Immature natural killer cell (primary cell): Measurements from ENCODE around the gene AGRP. TPM values are rescaled to one million over a fixed set of nuclear protein-coding genes. Genes with fewer than 3 reads are reported as not detected.
"Not testable (repeated sequence)": the region's sequence is repeated elsewhere in the genome, so short reads cannot be mapped to it uniquely, and the experiment has no call there.

Experiments
- DNase-seq, 3 donors: peaks; one replicate each; pipeline ENCODE4 v3.0.0; 2022; ENCODE audit warnings: mixed read lengths in 1 of 3
- H3K27ac Mint-ChIP-seq, 6 donors: one replicate each; pipeline ENCODE4 v1.8.0; 2020; ENCODE audit warnings: mixed read lengths in 6 of 6, mild to moderate bottlenecking in 5 of 6, inconsistent platforms in 4 of 6, moderate library complexity in 3 of 6
- H3K27me3 Mint-ChIP-seq, 3 donors: one replicate each; pipeline ENCODE4 v1.8.0; 2020 to 2021; ENCODE audit warnings: low read depth in 3 of 3, mild to moderate bottlenecking in 3 of 3, mixed read lengths in 3 of 3, moderate library complexity in 3 of 3, inconsistent platforms in 1 of 3
- H3K36me3 Mint-ChIP-seq, 3 donors: one replicate each; pipeline ENCODE4 v1.8.0; 2020; ENCODE audit warnings: mixed read lengths in 3 of 3, inconsistent platforms in 2 of 3, mild to moderate bottlenecking in 2 of 3
- H3K4me1 Mint-ChIP-seq, 2 donors: one replicate each; pipeline ENCODE4 v1.8.0; 2020; ENCODE audit warnings: inconsistent platforms in 2 of 2, mild to moderate bottlenecking in 2 of 2, mixed read lengths in 2 of 2, moderate library complexity in 1 of 2
- H3K4me3 Mint-ChIP-seq, 5 donors: one replicate each; pipeline ENCODE4 v1.8.0; 2020; ENCODE audit warnings: mild to moderate bottlenecking in 5 of 5, mixed read lengths in 5 of 5, inconsistent platforms in 3 of 5, moderate library complexity in 3 of 5
- H3K9me3 Mint-ChIP-seq, 6 donors: one replicate each; pipeline ENCODE4 v1.8.0; 2020; ENCODE audit warnings: mild to moderate bottlenecking in 6 of 6, mixed read lengths in 6 of 6, inconsistent platforms in 4 of 6, moderate library complexity in 3 of 6
- polyA plus RNA-seq, 3 donors: library from polyadenylated mRNA; unstranded; fragments of 300-500 nt; fragmentation: Illumina TruSeq; gene quantifications; one replicate each; pipeline ENCODE4 v1.2.3, GENCODE V29; 2021

Gene AGRP
- polyA plus RNA-seq, 3 donors from 2014 or later = not detected

GRCh38 chr16:67517661-67518423 lies 34.5 kb upstream of the AGRP start:
- H3K9me3 Mint-ChIP-seq = no peaks in the 10 kb centered on the region
- H3K36me3 Mint-ChIP-seq = no peaks in the 10 kb centered on the region
- no peak for DNase-seq
- H3K27me3 Mint-ChIP-seq = peaks cover 4 to 9% (median 8%) of the 10 kb centered on the region in 3 donors
- peaks cover 32 to 39% of the 10 kb centered on the region in 2 donors for H3K4me1 Mint-ChIP-seq
- H3K4me3 Mint-ChIP-seq = no peak overlapping the region
- H3K27ac Mint-ChIP-seq = peak overlapping the region in 2 of 6 donors; percentile 45 to 49

GRCh38 chr16:67517155-67517445 lies 33.8 kb upstream of the AGRP start:
- Mint-ChIP-seq H3K4me1 (peaks cover 32 to 36% of the 10 kb centered on the region in 2 donors), H3K4me3 (no peak overlapping the region), H3K27ac (peak overlapping the region in 1 of 6 donors; percentile 51), H3K27me3 (peaks cover 4 to 6% (median 5%) of the 10 kb centered on the region in 3 donors), H3K36me3 (no peaks in the 10 kb centered on the region), H3K9me3 (no peaks in the 10 kb centered on the region)
- DNase-seq = no peak

GRCh38 chr16:67516296-67517154 lies 33.2 kb upstream of the AGRP start:
- Mint-ChIP-seq H3K4me3 (no peak overlapping the region), H3K27me3 (peaks cover 4 to 5% (median 5%) of the 10 kb centered on the region in 3 donors), H3K4me1 (peaks cover 29 to 34% of the 10 kb centered on the region in 2 donors), H3K36me3 (no peaks in the 10 kb centered on the region), H3K27ac (peak overlapping the region in 3 of 6 donors; percentile 32 to 51 (median 46)), H3K9me3 (no peaks in the 10 kb centered on the region)
- DNase-seq = no peak

- peak overlapping the region in 2 of 5 donors; percentile 60 to 64 for H3K4me3 Mint-ChIP-seq
- no peaks in the 10 kb centered on the region for H3K36me3 Mint-ChIP-seq
- H3K9me3 Mint-ChIP-seq = no peaks in the 10 kb centered on the region
- peak; percentile 78 to 83 (median 79) for DNase-seq
- H3K4me1 Mint-ChIP-seq = peaks cover 24 to 28% of the 10 kb centered on the region in 2 donors
- H3K27ac Mint-ChIP-seq = peak overlapping the region in 5 of 6 donors; percentile 9 to 89 (median 83)
- H3K27me3 Mint-ChIP-seq = no peaks in the 10 kb centered on the region
Measured at GRCh38 chr16:67514382-67514828, 31.1 kb upstream of the AGRP start.

- H3K36me3 Mint-ChIP-seq, H3K27ac Mint-ChIP-seq, H3K9me3 Mint-ChIP-seq, H3K27me3 Mint-ChIP-seq, H3K4me3 Mint-ChIP-seq, DNase-seq: not testable (repeated sequence)
- peaks cover 23 to 27% of the 10 kb centered on the region in 2 donors for H3K4me1 Mint-ChIP-seq
Measured at GRCh38 chr16:67513892-67514291, 30.5 kb upstream of the AGRP start.

GRCh38 chr16:67509016-67509415 lies 25.7 kb upstream of the AGRP start:
- no peak for DNase-seq
- peaks cover 48 to 50% of the 10 kb centered on the region in 2 donors for H3K4me1 Mint-ChIP-seq
- peaks cover 6% of the 10 kb centered on the region in 3 donors for H3K27me3 Mint-ChIP-seq

GRCh38 chr16:67506468-67506867 lies 23.1 kb upstream of the AGRP start:
- no peak for DNase-seq
- H3K9me3 Mint-ChIP-seq = no peaks in the 10 kb centered on the region
- peaks cover 0 to 3% (median 0%) of the 10 kb centered on the region in 3 donors for H3K36me3 Mint-ChIP-seq
- H3K27ac Mint-ChIP-seq = peak overlapping the region; percentile 84 to 94 (median 87)
- H3K27me3 Mint-ChIP-seq = peaks cover 6% of the 10 kb centered on the region in 3 donors
- peaks cover 60% of the 10 kb centered on the region in 2 donors for H3K4me1 Mint-ChIP-seq
- peak overlapping the region; percentile 48 to 72 (median 56) for H3K4me3 Mint-ChIP-seq

More at GRCh38 chr16:67509016-67509415, 25.7 kb upstream of the AGRP start:
- Mint-ChIP-seq H3K9me3 (no peaks in the 10 kb centered on the region), H3K27ac (peak overlapping the region; percentile 78 to 92 (median 82)), H3K36me3 (peaks cover 0 to 3% (median 0%) of the 10 kb centered on the region in 3 donors), H3K4me3 (peak overlapping the region in 1 of 5 donors; percentile 2)

GRCh38 chr16:67504031-67505021 lies 21.0 kb upstream of the AGRP start:
- Mint-ChIP-seq H3K4me1 (peaks cover 54 to 60% of the 10 kb centered on the region in 2 donors), H3K27ac (peak overlapping the region; percentile 89 to 99 (median 96))
- DNase-seq = peak; percentile 70 to 79 (median 78)

GRCh38 chr16:67499106-67499505 lies 15.8 kb upstream of the AGRP start:
- no peak for DNase-seq
- H3K36me3 Mint-ChIP-seq = peaks cover under 1 to 11% (median 4%) of the 10 kb centered on the region in 3 donors
- peaks cover 24 to 48% of the 10 kb centered on the region in 2 donors for H3K4me1 Mint-ChIP-seq
- peak overlapping the region; percentile 69 to 91 (median 80) for H3K27ac Mint-ChIP-seq
- H3K27me3 Mint-ChIP-seq = no peaks in the 10 kb centered on the region
- H3K9me3 Mint-ChIP-seq = no peaks in the 10 kb centered on the region
- H3K4me3 Mint-ChIP-seq = no peak overlapping the region

More at GRCh38 chr16:67504031-67505021, 21.0 kb upstream of the AGRP start:
- Mint-ChIP-seq H3K9me3 (no peaks in the 10 kb centered on the region), H3K27me3 (peaks cover 6% of the 10 kb centered on the region in 3 donors), H3K4me3 (peak overlapping the region; percentile 66 to 87 (median 79)), H3K36me3 (peaks cover 0 to 6% (median 2%) of the 10 kb centered on the region in 3 donors)

- Mint-ChIP-seq H3K36me3 (peaks cover 3 to 8% (median 4%) of the 10 kb centered on the region in 3 donors), H3K27me3 (peaks cover 0 to 2% (median 0%) of the 10 kb centered on the region in 3 donors), H3K4me3 (no peak overlapping the region), H3K9me3 (no peaks in the 10 kb centered on the region), H3K27ac (peak overlapping the region in 3 of 6 donors; percentile 46 to 80 (median 72)), H3K4me1 (peaks cover 12 to 15% of the 10 kb centered on the region in 2 donors)
- DNase-seq = no peak
Measured at GRCh38 chr16:67490335-67491096, 7.2 kb upstream of the AGRP start.

GRCh38 chr16:67489401-67490083 lies 6.2 kb upstream of the AGRP start:
- Mint-ChIP-seq H3K9me3 (no peaks in the 10 kb centered on the region), H3K27me3 (peaks cover 0 to 2% (median 0%) of the 10 kb centered on the region in 3 donors), H3K36me3 (peaks cover 3 to 8% (median 4%) of the 10 kb centered on the region in 3 donors), H3K4me1 (peaks cover 9 to 12% of the 10 kb centered on the region in 2 donors), H3K4me3 (no peak overlapping the region), H3K27ac (peak overlapping the region in 1 of 6 donors; percentile 46)
- DNase-seq = no peak

- H3K36me3 Mint-ChIP-seq, H3K9me3 Mint-ChIP-seq, H3K27ac Mint-ChIP-seq, H3K4me3 Mint-ChIP-seq, H3K4me1 Mint-ChIP-seq, DNase-seq, H3K27me3 Mint-ChIP-seq: not testable (repeated sequence)
Measured at GRCh38 chr16:67487561-67487960, 4.2 kb upstream of the AGRP start.
